Measurements from ENCODE around the gene PTPRN2. TPM values are rescaled to one million over a fixed set of nuclear protein-coding genes. Genes with fewer than 3 reads are reported as not detected.

Gene PTPRN2
- total and polyA plus RNA-seq, 2 donors (not counting 3 experiments of a cell fraction or from before 2014, with no cell fraction given): 0.62 to 0.88 TPM

GRCh38 chr7:157499121-157499834 is 1088.3 kb downstream of the PTPRN2 start:
- FAIRE-seq (no peak), DNase-seq (ENCODE audit: low read depth, low spot score) (no peak)
- Histone ChIP-seq H3K36me3 (ENCODE audit: control insufficient read depth in 2 of 2, extremely low read depth in 1 of 2, insufficient read depth in 2 of 2, low read length in 2 of 2) (no peaks in the 10 kb centered on the region), H4K20me1 (replicated peaks; ENCODE audit: control insufficient read depth, extremely low read depth, insufficient read depth, low read length) (no peaks in the 10 kb centered on the region), H3K9me1 (replicated peaks; ENCODE audit: control insufficient read depth, extremely low read depth, insufficient read depth, low read length) (no peaks in the 10 kb centered on the region), H3K27me3 (ENCODE audit: control insufficient read depth in 2 of 2, insufficient read depth in 2 of 2, low read length in 2 of 2) (no peaks in the 10 kb centered on the region), H3K79me2 (ENCODE audit: control insufficient read depth, insufficient read depth, low read length) (no peaks in the 10 kb centered on the region), H3K4me2 (ENCODE audit: insufficient read depth, low read length) (no peak overlapping the region), H3K4me1 (ENCODE audit: control insufficient read depth, extremely low read depth, insufficient read depth, low read length) (peaks cover 9% of the 10 kb centered on the region), H3K9me3 (replicated peaks; ENCODE audit: control insufficient read depth, insufficient read depth, low read length) (no peaks in the 10 kb centered on the region), H2AFZ (ENCODE audit: low read depth, low read length) (no peak overlapping the region), H3K4me3 (replicated peaks in 1 of 3; ENCODE audit: insufficient read depth in 1 of 3, low read depth in 1 of 3, low read length in 3 of 3) (no peak overlapping the region), H3K27ac (ENCODE audit: insufficient read depth, low read depth, low read length) (no peak overlapping the region), H3K9ac (replicated peaks; ENCODE audit: extremely low read depth, insufficient read depth, low read length) (no peak overlapping the region)
- POLR2A ChIA-PET: no interaction called here
- TF ChIP-seq FOS (IDR thresholded peaks at IDR 0.05; ENCODE audit: borderline replicate concordance, insufficient read depth, low read length): no peak
- TF ChIP-seq MYC (IDR thresholded peaks at IDR 0.05; ENCODE audit: low read depth, low read length): no peak
- no peak for TF ChIP-seq EZH2 (IDR thresholded peaks at IDR 0.05; ENCODE audit: borderline replicate concordance, low read depth, low read length, severe bottlenecking)
- no peak for TF ChIP-seq POLR2AphosphoS5 (IDR thresholded peaks at IDR 0.05; ENCODE audit: insufficient read depth, low read depth, low read length)
- TF ChIP-seq GATA2 (IDR thresholded peaks at IDR 0.05; ENCODE audit: insufficient read depth, insufficient read length, low read depth, low read length): no peak
- TF ChIP-seq MAX (IDR thresholded peaks at IDR 0.05; ENCODE audit: insufficient read depth, insufficient read length): no peak
- TF ChIP-seq CTCF (IDR thresholded peaks at IDR 0.05; ENCODE audit: extremely low read depth in 1 of 2, insufficient read depth in 1 of 2, low read depth in 1 of 2, low read length in 2 of 2): no peak
- no peak for TF ChIP-seq POLR2A (IDR thresholded peaks at IDR 0.05; ENCODE audit: low read depth, low read length)
- no peak for TF ChIP-seq JUN (IDR thresholded peaks at IDR 0.05; ENCODE audit: borderline replicate concordance, insufficient read depth, insufficient read length, low read depth)
- CTCF ChIA-PET: no interaction called here
- dilution Hi-C loops (cut with MboI; ENCODE audit: extremely low pct_ligation_motif_present, low sequenced_read_pairs): no loop called here
- BruUV-seq (replicated peaks): no TSS peak
- intact Hi-C loops (cut with micrococcal nuclease): no loop called here

Data from endothelial cell of umbilical vein (primary cell).